ENCODE data around the gene OR52K1. TPM values are rescaled to one million over a fixed set of nuclear protein-coding genes. Genes with fewer than 3 reads are reported as not detected.

Gene OR52K1
- total and polyA plus RNA-seq, 8 donors: 0.09 to 0.86 (median 0.27) TPM

DNA sequence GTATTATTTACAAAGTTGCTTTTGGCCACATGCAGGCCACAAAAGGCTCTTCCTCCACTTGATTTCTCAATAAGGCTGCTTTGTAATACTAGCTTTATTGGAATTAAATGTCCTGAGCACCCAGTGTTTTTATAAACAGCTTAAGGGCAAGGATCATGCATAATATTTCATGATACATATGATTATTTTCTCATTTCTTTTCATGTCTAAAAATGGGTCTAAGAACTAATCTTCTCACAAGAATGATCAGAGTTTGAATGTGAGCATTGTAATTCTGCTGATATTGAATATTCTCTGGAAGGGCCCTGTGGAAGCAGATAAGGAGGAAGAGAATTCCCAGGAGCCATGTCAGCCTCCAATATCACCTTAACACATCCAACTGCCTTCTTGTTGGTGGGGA lies 33.5 kb upstream of the OR52K1 start, which contains the start of gene OR52K2:
OR52K2 (plus strand) TSS at position 301 of the 400 bp plus-strand sequence; CDS start at position 346, 45 bp downstream.
- Histone ChIP-seq H3K27ac (no peak within 1 kb of the TSS), H3K4me1 (peaks cover 0 to 15% of the 10 kb centered on the region in 2 donors), H3K27me3 (no peaks in the 10 kb centered on the region), H3K36me3 (no peaks in the 10 kb centered on the region), H3K4me3 (no peak within 1 kb of the TSS), H3K9me3 (no peaks in the 10 kb centered on the region)
- ATAC-seq (no peak), DNase-seq (no peak)
- TF ChIP-seq CTCF (IDR thresholded peaks at IDR 0.05): no peak
- intact Hi-C loops (cut with DNase I): no loop called here

GRCh38 chr11:4453118-4453517 lies 29.3 kb upstream of the OR52K1 start:
- no peak overlapping the region for H3K4me3 ChIP-seq
- peaks cover 0 to 45% of the 10 kb centered on the region in 2 donors for H3K4me1 ChIP-seq
- DNase-seq (no peak), ATAC-seq (no peak)
- intact Hi-C loops (cut with DNase I): no loop called here
- no peak for TF ChIP-seq CTCF (IDR thresholded peaks at IDR 0.05)
- H3K36me3 ChIP-seq: no peaks in the 10 kb centered on the region
- peak overlapping the region in 1 of 2 donors; percentile 84 for H3K27ac ChIP-seq
- H3K9me3 ChIP-seq: no peaks in the 10 kb centered on the region
- no peaks in the 10 kb centered on the region for H3K27me3 ChIP-seq

- no peaks in the 10 kb centered on the region for H3K36me3 ChIP-seq
- ATAC-seq (peak; percentile 33), DNase-seq (no peak)
- H3K27me3 ChIP-seq: no peaks in the 10 kb centered on the region
- H3K4me1 ChIP-seq: peaks cover 0 to 48% of the 10 kb centered on the region in 2 donors
- no peak overlapping the region for H3K4me3 ChIP-seq
- H3K9me3 ChIP-seq: no peaks in the 10 kb centered on the region
- TF ChIP-seq CTCF (IDR thresholded peaks at IDR 0.05): no peak
- H3K27ac ChIP-seq: peak overlapping the region in 1 of 2 donors; percentile 84
- intact Hi-C loops (cut with DNase I): no loop called here
Measured at GRCh38 chr11:4454021-4454420, 28.4 kb upstream of the OR52K1 start.

DNA sequence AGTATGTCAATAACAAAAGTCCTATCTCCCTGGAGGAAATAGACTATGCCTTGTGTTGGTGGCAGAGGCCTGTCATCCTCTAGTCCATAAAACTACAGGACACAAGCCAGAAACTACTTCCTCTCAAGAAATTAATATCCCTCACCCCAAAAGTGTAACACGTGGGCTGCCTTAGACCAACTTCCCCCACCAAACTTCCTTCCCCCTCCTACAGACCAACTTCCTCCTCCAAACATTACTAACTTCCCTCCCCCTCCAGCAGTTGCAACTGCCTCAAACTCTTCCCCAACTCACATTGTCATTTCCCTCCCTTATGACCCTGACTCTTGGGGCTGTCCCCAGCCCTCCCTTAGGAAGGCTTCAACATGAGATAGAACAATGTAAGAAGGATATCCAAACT lies 27.0 kb upstream of the OR52K1 start:
- intact Hi-C loops (cut with DNase I): no loop called here
- no peaks in the 10 kb centered on the region for H3K36me3 ChIP-seq
- no peaks in the 10 kb centered on the region for H3K9me3 ChIP-seq
- ATAC-seq (peak; percentile 83), DNase-seq (peak in 2 of 4 donors; percentile 3 to 58)
- TF ChIP-seq CTCF (IDR thresholded peaks at IDR 0.05): no peak
- no peak overlapping the region for H3K4me3 ChIP-seq
- H3K4me1 ChIP-seq: peaks cover 0 to 56% of the 10 kb centered on the region in 2 donors
- peak overlapping the region in 1 of 2 donors; percentile 84 for H3K27ac ChIP-seq
- no peaks in the 10 kb centered on the region for H3K27me3 ChIP-seq

DNA sequence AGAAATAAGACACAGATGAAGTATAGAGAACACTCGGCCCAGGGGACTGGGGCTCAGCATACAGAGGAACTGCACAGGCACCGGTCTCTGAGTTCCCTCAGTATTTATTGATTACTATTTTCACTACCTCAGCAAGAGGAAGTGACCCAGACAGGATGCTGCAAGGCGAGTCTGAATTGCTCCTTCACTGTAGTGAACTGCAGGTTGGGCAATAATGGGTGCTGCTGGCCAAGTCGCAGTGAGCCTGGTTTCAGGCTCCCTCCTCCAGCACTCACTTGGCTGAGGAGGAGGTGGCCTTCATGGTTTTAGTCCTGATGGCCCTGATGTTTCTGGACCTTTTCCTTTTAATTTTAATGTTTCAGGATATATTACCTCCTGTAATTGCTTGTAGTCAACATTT lies 22.9 kb upstream of the OR52K1 start:
- no peak for TF ChIP-seq CTCF (IDR thresholded peaks at IDR 0.05)
- peaks cover 0 to 47% of the 10 kb centered on the region in 2 donors for H3K4me1 ChIP-seq
- H3K27me3 ChIP-seq: no peaks in the 10 kb centered on the region
- no peaks in the 10 kb centered on the region for H3K36me3 ChIP-seq
- intact Hi-C loops (cut with DNase I): no loop called here
- DNase-seq: peak in 3 of 4 donors; percentile 2 to 69 (median 59)
- H3K27ac ChIP-seq: peak overlapping the region in 1 of 2 donors; percentile 66
- H3K4me3 ChIP-seq: no peak overlapping the region
- peaks cover 0 to 11% of the 10 kb centered on the region in 2 donors for H3K9me3 ChIP-seq
- peak; percentile 57 for ATAC-seq
